Activated CD8-positive, alpha-beta memory T cell treated with anti-CD3 and anti-CD28 coated beads, Interleukin-2, amount 50 U/mL, for 1 hour (primary cell): ENCODE results near the gene CFAP210.
"Not testable (repeated sequence)": the region's sequence is repeated elsewhere in the genome, so short reads cannot be mapped to it uniquely, and the experiment has no call there.

Experiments
- DNase-seq: peaks from one replicate; pipeline ENCODE4 v3.0.0-alpha.2; 2020; ENCODE audit errors: extremely low read depth

CFAP210 gene

DNA sequence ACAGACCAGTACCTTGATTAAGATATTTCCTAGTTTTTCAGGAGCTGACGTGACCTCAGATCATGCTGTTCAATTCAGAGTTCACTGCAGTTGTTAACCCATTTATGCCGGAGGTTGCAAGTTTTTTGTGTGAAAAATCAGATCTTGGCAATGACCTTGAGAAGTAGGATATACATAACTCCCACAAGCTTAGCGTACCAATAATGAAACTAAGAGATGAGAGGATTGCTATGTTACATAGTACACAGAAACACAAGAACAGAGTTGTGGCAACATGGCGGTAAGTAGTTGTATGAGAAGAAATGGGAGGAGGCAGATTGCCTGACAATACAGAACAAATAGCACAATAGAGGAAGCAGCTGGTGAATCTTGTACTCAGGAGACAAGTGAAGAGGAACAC, 71.0 kb downstream of the CFAP210 start:
- no peak for DNase-seq

- no peak for DNase-seq
Observed at GRCh38 chr2:169620509-169620908, 73.7 kb downstream of the CFAP210 start.

- DNase-seq = no peak
Observed at GRCh38 chr2:169619946-169620345, 74.3 kb downstream of the CFAP210 start.

DNA sequence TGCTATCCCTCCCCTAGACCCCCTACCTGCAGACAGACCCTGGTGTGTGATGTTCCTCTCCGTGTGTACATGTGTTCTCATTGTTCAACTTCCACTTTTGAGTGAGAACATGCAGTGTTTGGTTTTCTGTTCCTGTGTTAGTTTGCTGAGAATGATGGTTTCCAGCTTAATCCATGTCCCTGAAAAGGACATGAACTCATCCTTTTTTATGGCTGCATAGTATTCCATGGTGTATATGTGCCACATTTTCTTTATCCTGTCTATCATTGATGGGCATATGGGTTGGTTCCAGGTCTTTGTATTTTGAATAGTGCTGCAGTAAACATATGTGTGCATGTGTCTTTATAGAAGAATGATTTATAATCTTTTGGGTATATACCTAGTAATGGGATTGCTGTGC, 78.2 kb downstream of the CFAP210 start:
- DNase-seq = not testable (repeated sequence)

DNA sequence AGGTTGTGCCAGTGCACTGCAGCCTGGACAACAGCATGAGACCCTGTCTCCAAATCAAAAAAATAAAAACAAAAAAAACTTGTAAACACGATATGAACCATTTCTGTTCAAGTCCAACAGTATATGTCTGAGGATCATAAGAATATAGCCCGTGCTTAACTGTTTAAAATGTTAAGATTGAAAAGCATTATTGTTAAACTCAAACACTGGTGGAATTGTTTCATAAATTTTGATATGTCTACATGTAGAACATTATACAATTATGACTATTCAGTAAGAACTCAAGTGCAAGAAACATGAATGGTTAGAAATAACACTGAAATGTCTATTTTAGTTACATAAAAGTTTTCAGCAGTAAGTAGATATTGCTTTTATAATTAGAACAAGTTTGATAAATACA, 80.3 kb downstream of the CFAP210 start:
- DNase-seq = no peak

DNA sequence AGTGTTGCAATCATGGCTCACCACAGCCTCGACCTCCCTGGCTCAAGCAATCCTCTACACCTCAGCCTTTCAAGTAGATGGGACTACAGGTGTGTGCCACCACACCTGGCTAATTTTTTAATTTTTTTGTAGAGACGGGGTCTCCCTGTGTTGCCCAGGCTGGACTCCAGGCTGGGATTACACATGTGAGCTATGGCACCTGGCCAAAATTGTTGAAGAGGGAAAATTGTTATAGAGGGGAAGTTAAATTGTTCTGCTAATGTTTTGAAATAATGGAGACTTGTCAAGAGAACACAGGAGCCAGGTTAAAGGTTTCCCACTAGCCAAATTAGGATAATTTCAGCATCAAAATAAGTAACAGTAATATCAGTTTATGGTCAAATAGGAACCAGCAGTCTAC, 84.9 kb downstream of the CFAP210 start:
- DNase-seq = no peak

GRCh38 chr2:169599568-169599967, 94.6 kb downstream of the CFAP210 start:
- no peak for DNase-seq

GRCh38 chr2:169598982-169599381, 95.2 kb downstream of the CFAP210 start:
- no peak for DNase-seq

GRCh38 chr2:169596546-169596945, 97.7 kb downstream of the CFAP210 start:
- DNase-seq = not testable (repeated sequence)
